ENCODE data around the gene HMGCS1.

DNA sequence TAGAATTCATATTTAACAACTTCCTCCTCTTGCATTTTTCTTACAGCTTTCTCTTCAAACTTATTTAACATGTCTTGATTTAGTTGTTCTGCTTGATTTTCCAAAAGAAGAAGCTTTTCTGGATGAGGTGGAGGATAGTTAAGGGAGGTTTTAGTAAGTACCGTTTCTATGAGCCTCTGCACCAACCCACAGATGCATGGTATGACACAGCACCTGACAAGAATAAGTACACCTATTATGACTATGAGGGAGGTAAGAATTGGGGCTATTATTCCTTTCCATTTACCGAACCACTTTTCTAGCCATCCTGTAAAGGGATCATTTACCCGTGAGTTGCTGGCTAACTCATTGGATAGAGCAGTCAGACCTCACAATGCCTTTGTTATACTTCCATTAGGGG is 2.5 kb upstream of the HMGCS1 start:
- TF ChIP-seq POLR2A (IDR thresholded peaks at IDR 0.05) (no peak), POLR2AphosphoS5 (IDR thresholded peaks at IDR 0.05; ENCODE audit: insufficient read depth in 1 of 2, low read depth in 1 of 2) (no peak)
- TF ChIP-seq, protein P1, sequence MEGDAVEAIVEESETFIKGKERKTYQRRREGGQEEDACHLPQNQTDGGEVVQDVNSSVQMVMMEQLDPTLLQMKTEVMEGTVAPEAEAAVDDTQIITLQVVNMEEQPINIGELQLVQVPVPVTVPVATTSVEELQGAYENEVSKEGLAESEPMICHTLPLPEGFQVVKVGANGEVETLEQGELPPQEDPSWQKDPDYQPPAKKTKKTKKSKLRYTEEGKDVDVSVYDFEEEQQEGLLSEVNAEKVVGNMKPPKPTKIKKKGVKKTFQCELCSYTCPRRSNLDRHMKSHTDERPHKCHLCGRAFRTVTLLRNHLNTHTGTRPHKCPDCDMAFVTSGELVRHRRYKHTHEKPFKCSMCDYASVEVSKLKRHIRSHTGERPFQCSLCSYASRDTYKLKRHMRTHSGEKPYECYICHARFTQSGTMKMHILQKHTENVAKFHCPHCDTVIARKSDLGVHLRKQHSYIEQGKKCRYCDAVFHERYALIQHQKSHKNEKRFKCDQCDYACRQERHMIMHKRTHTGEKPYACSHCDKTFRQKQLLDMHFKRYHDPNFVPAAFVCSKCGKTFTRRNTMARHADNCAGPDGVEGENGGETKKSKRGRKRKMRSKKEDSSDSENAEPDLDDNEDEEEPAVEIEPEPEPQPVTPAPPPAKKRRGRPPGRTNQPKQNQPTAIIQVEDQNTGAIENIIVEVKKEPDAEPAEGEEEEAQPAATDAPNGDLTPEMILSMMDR (IDR thresholded peaks at IDR 0.05): no peak

Data from vagina (tissue), 2 donors.